ENCODE data around the gene GNG13.
"Not testable (repeated sequence)": the region's sequence is repeated elsewhere in the genome, so short reads cannot be mapped to it uniquely, and the experiment has no call there.

Gene GNG13

DNA sequence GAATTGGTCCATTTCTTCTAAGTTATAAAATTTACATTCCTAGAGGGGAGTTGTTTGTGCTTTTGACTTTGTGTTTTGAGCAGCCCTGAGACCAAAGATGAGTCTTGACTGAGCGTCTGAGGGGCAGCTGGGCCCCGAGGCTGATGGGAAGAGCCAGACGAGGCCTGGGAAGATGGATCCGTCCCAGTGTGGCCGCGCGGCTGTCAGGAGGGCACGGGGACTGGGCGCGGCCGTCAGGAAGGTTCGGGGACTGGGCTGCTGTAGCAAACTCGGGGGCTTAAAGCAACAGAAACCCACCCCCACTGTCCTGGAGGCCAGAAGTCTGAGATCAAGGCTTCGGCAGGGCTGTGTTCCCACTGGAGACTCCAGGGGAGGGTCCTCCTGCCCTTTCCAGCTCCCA, 38.2 kb upstream of the GNG13 start:
- DNase-seq (ENCODE audit: low read depth in 2 of 2), result no peak
- TF ChIP-seq, protein P1, sequence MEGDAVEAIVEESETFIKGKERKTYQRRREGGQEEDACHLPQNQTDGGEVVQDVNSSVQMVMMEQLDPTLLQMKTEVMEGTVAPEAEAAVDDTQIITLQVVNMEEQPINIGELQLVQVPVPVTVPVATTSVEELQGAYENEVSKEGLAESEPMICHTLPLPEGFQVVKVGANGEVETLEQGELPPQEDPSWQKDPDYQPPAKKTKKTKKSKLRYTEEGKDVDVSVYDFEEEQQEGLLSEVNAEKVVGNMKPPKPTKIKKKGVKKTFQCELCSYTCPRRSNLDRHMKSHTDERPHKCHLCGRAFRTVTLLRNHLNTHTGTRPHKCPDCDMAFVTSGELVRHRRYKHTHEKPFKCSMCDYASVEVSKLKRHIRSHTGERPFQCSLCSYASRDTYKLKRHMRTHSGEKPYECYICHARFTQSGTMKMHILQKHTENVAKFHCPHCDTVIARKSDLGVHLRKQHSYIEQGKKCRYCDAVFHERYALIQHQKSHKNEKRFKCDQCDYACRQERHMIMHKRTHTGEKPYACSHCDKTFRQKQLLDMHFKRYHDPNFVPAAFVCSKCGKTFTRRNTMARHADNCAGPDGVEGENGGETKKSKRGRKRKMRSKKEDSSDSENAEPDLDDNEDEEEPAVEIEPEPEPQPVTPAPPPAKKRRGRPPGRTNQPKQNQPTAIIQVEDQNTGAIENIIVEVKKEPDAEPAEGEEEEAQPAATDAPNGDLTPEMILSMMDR (IDR thresholded peaks at IDR 0.05; ENCODE audit: low read depth, low read length), result no peak
- H3K4me3 ChIP-seq (replicated peaks in 1 of 2; ENCODE audit: low read depth in 2 of 2, low read length in 2 of 2), result no peak overlapping the region

DNA sequence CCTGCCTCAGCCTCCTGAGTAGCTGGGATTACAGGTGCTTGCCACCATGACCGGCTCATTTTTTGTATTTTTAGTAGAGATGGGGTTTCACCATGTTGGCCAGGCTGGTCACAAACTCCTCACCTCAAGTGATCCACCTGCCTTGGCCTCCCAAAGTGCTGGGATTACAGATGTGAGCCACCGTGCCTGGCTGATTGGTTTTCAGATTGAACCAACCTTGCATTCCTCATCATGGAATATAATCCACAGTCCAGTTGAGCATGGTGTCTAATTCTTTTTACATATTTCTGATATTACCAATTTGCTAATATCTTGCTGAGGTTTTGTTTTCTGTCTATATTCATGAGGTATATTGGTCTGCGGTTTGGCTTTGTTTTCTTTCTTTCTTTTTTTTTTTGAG, 36.3 kb upstream of the GNG13 start:
- not testable (repeated sequence) for H3K4me3 ChIP-seq (replicated peaks in 1 of 2; ENCODE audit: low read depth in 2 of 2, low read length in 2 of 2); DNase-seq (ENCODE audit: low read depth in 2 of 2)

DNA sequence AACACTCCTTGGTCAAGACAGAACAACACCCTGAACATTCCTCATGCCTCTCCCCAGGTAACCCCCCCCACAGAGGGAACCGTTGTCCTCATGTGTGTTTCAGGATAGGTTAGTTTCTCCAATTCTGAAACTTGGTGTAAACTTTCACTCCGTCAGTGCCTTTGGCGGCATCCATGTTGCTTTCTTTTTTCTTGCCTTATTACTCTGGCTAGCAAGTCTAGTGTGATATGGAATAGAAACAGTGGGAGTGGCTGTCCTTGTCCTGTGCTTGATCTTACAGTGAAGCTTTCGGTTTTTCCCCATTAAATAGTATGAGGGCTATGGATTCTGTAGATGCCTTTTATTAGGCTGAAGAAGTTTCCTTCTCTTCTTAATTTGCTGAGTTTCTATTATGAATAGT, 35.7 kb upstream of the GNG13 start:
- H3K4me3 ChIP-seq (replicated peaks in 1 of 2; ENCODE audit: low read depth in 2 of 2, low read length in 2 of 2), result no peak overlapping the region
- TF ChIP-seq, protein P1 (IDR thresholded peaks at IDR 0.05; ENCODE audit: low read depth, low read length), result no peak
- no peak for DNase-seq (ENCODE audit: low read depth in 2 of 2)

DNA sequence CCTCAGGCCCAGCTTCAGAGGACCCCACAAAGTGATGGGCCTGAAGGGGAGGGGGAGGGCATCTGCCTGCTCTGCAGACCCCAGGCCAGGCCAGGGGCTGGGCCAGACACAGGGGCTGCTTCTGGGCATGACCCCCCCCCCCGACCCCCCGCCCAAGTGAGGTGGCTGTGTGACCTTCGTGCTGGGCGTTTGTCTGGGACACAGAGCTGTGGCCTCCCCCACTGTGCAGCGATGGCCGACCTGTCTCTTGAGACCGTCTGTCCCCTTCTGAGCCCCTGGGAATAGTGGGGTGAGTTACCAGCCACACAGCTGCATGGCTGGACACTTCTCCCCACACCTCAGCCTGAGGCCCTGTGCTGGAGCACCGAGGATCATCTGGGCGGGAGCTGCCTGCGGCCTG, 34.8 kb upstream of the GNG13 start:
- no peak for DNase-seq (ENCODE audit: low read depth in 2 of 2)
- no peak overlapping the region for H3K4me3 ChIP-seq (replicated peaks in 1 of 2; ENCODE audit: low read depth in 2 of 2, low read length in 2 of 2)

DNA sequence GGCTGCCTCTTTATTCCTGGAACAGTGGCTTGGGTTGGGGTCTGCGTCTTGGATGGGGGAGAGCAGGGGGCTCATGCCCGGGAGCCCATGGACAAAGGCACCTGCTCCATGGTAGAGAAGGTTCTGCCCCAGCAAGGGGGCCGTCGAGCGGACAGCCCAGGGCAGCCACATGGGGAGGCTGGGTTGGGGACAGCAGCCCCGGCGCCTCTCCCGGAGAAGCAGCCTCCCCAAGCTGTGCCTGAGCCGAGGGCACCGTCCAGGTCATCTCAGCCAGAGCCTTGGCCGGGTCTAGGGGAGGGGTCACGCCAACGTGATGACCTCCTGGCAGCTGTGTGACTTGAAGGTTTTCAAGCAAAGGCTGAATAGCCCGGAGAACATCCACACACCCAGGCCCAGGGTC, 32.9 kb upstream of the GNG13 start:
- TF ChIP-seq, protein P1 (IDR thresholded peaks at IDR 0.05; ENCODE audit: low read depth, low read length), result no peak
- H3K4me3 ChIP-seq (replicated peaks in 1 of 2; ENCODE audit: low read depth in 2 of 2, low read length in 2 of 2), result no peak overlapping the region
- no peak for DNase-seq (ENCODE audit: low read depth in 2 of 2)

More for the DNA sequence above, 34.8 kb upstream of the GNG13 start:
- TF ChIP-seq, protein P1 (IDR thresholded peaks at IDR 0.05; ENCODE audit: low read depth, low read length), result no peak

DNA sequence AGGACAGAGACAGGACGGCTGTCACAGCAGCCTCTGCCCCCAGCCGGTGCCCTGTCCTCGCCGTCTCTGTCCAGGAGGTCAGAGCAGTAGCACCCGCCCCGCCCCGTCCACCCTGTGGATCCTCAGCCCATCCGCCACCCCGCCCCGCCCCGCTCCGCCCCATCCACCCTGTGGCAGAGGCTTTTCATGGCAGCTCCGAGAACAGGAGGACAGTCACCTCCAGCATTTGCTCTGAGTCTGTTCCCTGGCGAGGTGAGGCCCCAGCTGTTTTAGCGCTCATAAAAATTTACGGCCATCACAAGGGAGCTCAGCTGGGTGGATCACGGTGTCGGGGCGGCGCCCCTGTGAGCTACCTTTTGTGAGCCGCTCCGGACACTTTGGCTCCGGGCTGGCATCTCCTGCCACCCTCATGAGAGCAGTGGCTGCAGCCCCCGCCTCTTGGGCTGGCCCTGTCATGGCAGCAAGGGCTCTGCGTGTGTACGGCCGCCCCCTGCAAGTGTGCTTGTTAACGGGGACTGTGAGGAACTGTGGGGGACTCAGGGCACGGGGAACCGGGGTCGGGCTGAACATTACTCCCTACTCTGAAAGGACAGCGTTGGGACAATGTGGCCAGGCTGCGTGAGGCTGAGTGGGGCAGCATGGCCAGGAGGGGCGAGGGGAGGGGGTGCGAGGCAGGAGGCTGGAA, 32.3 kb upstream of the GNG13 start:
- no peak overlapping the region for H3K4me3 ChIP-seq (replicated peaks in 1 of 2; ENCODE audit: low read depth in 2 of 2, low read length in 2 of 2)
- TF ChIP-seq, protein P1 (IDR thresholded peaks at IDR 0.05; ENCODE audit: low read depth, low read length), result no peak
- DNase-seq (ENCODE audit: low read depth in 2 of 2), result no peak

DNA sequence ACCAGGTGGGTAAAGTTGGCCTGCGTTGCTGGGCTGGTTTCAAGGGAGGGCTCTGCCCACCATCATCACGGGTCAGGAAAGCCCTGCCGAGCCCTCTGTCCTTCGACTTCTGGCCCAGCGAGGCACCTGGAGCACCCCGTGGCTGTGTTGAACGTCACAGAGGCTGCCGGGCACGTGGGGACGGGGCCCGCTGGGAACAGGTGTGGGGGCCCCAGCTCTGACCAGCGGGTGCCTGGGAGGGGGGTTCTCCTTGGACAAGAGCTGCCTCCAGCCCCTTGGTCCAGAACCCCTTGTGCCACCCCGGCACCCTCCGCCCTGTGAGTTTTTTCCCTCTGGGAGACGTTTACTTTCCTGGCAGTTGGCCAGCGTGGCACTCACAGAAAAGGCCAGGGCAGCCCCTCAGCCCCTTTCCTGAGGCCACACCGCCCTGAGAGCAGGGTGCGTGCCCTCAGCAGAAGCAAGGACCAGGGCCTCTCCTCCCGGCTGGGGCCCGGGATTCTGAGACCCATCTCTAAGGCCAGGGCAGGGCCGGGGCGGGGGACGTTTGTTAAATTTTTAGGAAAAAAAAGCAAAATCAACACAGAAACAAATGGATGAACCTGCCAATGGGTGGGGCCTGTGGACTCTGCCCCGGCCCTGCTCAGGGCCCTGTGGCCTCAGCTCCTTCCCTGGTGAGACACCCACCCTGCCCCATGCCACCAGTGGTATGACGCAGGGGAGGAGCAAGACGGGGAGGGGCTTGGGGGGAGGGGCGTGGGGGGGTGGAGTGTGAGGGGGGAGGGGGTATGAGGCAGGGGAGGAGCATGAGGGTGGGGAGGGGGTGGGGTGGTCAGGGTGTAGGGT, 31.3 kb upstream of the GNG13 start:
- H3K4me3 ChIP-seq (replicated peaks in 1 of 2; ENCODE audit: low read depth in 2 of 2, low read length in 2 of 2), result no peak overlapping the region
- DNase-seq (ENCODE audit: low read depth in 2 of 2), result no peak
- TF ChIP-seq, protein P1 (IDR thresholded peaks at IDR 0.05; ENCODE audit: low read depth, low read length), result no peak
